Activated B cell treated with CpG ODN at 0.5 μM for 24 hours (primary cell): ENCODE results near the gene SLC14A1. TPM values are rescaled to one million over a fixed set of nuclear protein-coding genes. Genes with fewer than 3 reads are reported as not detected.
A peak's percentile ranks its signal among the peaks of the same experiment; 100 is the strongest.

Experiments used
- ATAC-seq: fragments of 200-7000 bp; cut with Tn5 transposase; one replicate; pipeline ENCODE4 v1.10.0; 2021; ENCODE audit warnings: low read depth, mild to moderate bottlenecking, moderate library complexity
- CTCF ChIA-PET: fragments of 350-600 bp; sonication (Branson Sonifier 250); formaldehyde crosslinking; loops from one replicate; lab custom pipeline; 2021; ENCODE audit warnings: antibody characterized with exemption; lab: Charles Lee
- POLR2A ChIA-PET: fragments of 350-600 bp; sonication (Branson Sonifier 250); formaldehyde crosslinking; loops from one replicate; lab custom pipeline; 2021; ENCODE audit warnings: antibody characterized with exemption; lab: Charles Lee
- DNase-seq: peaks from one replicate; pipeline ENCODE4 v3.0.0; 2022
- H3K27ac Mint-ChIP-seq: one replicate; pipeline ENCODE4 v1.8.0; 2020; ENCODE audit warnings: mixed read lengths
- H3K27me3 Mint-ChIP-seq: one replicate; pipeline ENCODE4 v1.8.0; 2021; ENCODE audit warnings: mixed read lengths
- H3K36me3 Mint-ChIP-seq: one replicate; pipeline ENCODE4 v1.8.0; 2021; ENCODE audit warnings: low read depth, mixed read lengths
- H3K4me1 Mint-ChIP-seq: one replicate; pipeline ENCODE4 v1.8.0; 2021; ENCODE audit warnings: mixed read lengths
- H3K4me3 Mint-ChIP-seq: one replicate; pipeline ENCODE4 v1.8.0; 2020; ENCODE audit warnings: mild to moderate bottlenecking, mixed read lengths
- H3K9me3 Mint-ChIP-seq: one replicate; pipeline ENCODE4 v1.8.0; 2020; ENCODE audit warnings: mixed read lengths
- CTCF ChIP-seq: fragments of 200-600 bp; IDR thresholded peaks from one replicate; pipeline ENCODE4 v1.8.0; 2022; ENCODE audit warnings: antibody characterized with exemption, mild to moderate bottlenecking
- intact Hi-C: fragments of 100-400 bp; cut with micrococcal nuclease; formaldehyde crosslinking; loops from one replicate; pipeline ENCODE4 v1.15.1; 2024
- total RNA-seq: library from RNA; stranded (reverse); gene quantifications from 2 replicates; pipeline ENCODE4 v1.2.3, GENCODE V29; 2022

SLC14A1 gene
- total RNA-seq, 1 donor from 2014 or later = 2.0 TPM

- intact Hi-C loops = no loop called here
- ChIA-PET POLR2A (no interaction called here), CTCF (no interaction called here)
- no peaks in the 10 kb centered on the region for H3K36me3 Mint-ChIP-seq
- peaks cover 3% of the 10 kb centered on the region for H3K4me1 Mint-ChIP-seq
- no peaks in the 10 kb centered on the region for H3K9me3 Mint-ChIP-seq
- H3K27me3 Mint-ChIP-seq = no peaks in the 10 kb centered on the region
- no peak overlapping the region for H3K27ac Mint-ChIP-seq
- DNase-seq (no peak), ATAC-seq (no peak)
- H3K4me3 Mint-ChIP-seq = no peak overlapping the region
- no peak for TF ChIP-seq CTCF
These were observed 8.7 kb upstream of the SLC14A1 start for GRCh38 chr18:45715212-45715780.

- POLR2A ChIA-PET = no interaction called here
- H3K27ac Mint-ChIP-seq = no peak overlapping the region
- DNase-seq = no peak
- CTCF ChIA-PET = interaction anchor here (0.6 kb wide), 1 partner anchor 53 kb away, joined by 3 read pairs; no protein-coding TSS in a partner anchor
- intact Hi-C loops = no loop called here
- H3K4me1 Mint-ChIP-seq = peaks cover 3% of the 10 kb centered on the region
- no peak for TF ChIP-seq CTCF
- H3K4me3 Mint-ChIP-seq = no peak overlapping the region
- no peaks in the 10 kb centered on the region for H3K36me3 Mint-ChIP-seq
- no peaks in the 10 kb centered on the region for H3K9me3 Mint-ChIP-seq
- peaks cover 7% of the 10 kb centered on the region for H3K27me3 Mint-ChIP-seq
- no peak for ATAC-seq
These were observed 4.9 kb upstream of the SLC14A1 start for GRCh38 chr18:45719106-45719505.

- CTCF ChIA-PET = interaction anchor here (0.7 to 4.1 kb wide), 12 partner anchors 9 to 187 kb away, joined by 3 to 54 read pairs (median 4); no protein-coding TSS in a partner anchor
- no peaks in the 10 kb centered on the region for H3K4me1 Mint-ChIP-seq
- peak; percentile 80 for ATAC-seq
- H3K27ac Mint-ChIP-seq = no peak overlapping the region
- POLR2A ChIA-PET = no interaction called here
- no peak overlapping the region for H3K4me3 Mint-ChIP-seq
- H3K36me3 Mint-ChIP-seq = no peaks in the 10 kb centered on the region
- TF ChIP-seq CTCF = no peak
- intact Hi-C loops = loop anchor here (1.0 to 2.0 kb wide), 4 partner anchors 36 to 187 kb away; no protein-coding TSS in a partner anchor
- no peaks in the 10 kb centered on the region for H3K9me3 Mint-ChIP-seq
- H3K27me3 Mint-ChIP-seq = peaks cover 8% of the 10 kb centered on the region
- peak; percentile 50 for DNase-seq
These were observed 1.1 kb upstream of the SLC14A1 start for GRCh38 chr18:45722899-45723298.

- Mint-ChIP-seq H3K27me3 (peaks cover 8% of the 10 kb centered on the region), H3K9me3 (no peaks in the 10 kb centered on the region), H3K27ac (no peak overlapping the region), H3K36me3 (no peaks in the 10 kb centered on the region), H3K4me3 (no peak overlapping the region), H3K4me1 (no peaks in the 10 kb centered on the region)
- ChIA-PET CTCF (interaction anchor here (1.4 to 4.1 kb wide), 2 partner anchors 59 to 155 kb away, joined by 4 to 54 read pairs; no protein-coding TSS in a partner anchor), POLR2A (no interaction called here)
- DNase-seq (no peak), ATAC-seq (no peak)
- TF ChIP-seq CTCF = no peak
- intact Hi-C loops = no loop called here
These were observed 620 bp downstream of the SLC14A1 start for GRCh38 chr18:45724601-45725000.

GRCh38 chr18:45725336-45725735, 1.4 kb downstream of the SLC14A1 start:
- DNase-seq (no peak), ATAC-seq (no peak)
- no peak for TF ChIP-seq CTCF
- no peak overlapping the region for H3K27ac Mint-ChIP-seq
- no peaks in the 10 kb centered on the region for H3K4me1 Mint-ChIP-seq
- H3K9me3 Mint-ChIP-seq = no peaks in the 10 kb centered on the region
- H3K4me3 Mint-ChIP-seq = no peak overlapping the region
- intact Hi-C loops = no loop called here
- no peaks in the 10 kb centered on the region for H3K36me3 Mint-ChIP-seq
- ChIA-PET CTCF (interaction anchor here (0.8 to 4.1 kb wide), 4 partner anchors 26 to 185 kb away, joined by 3 to 54 read pairs (median 4); no protein-coding TSS in a partner anchor), POLR2A (no interaction called here)
- H3K27me3 Mint-ChIP-seq = peaks cover 8% of the 10 kb centered on the region
